ENCODE results near the gene GARS1.

GRCh38 chr7:30634193-30634626 is 39.5 kb downstream of the GARS1 start:
- TF ChIP-seq GABPA (tag; conservative IDR thresholded peaks at IDR 0.05; ENCODE audit: low read depth) (no peak), MAX (CRISPR knock-in tag; IDR thresholded peaks at IDR 0.05) (no peak)
